Osteocyte (in vitro differentiated cells): ENCODE data around the gene GMDS. TPM values are rescaled to one million over a fixed set of nuclear protein-coding genes. Genes with fewer than 3 reads are reported as not detected.
A peak's percentile ranks its signal among the peaks of the same experiment; 100 is the strongest.

ENCODE experiments used
- DNase-seq: peaks from one replicate; pipeline ENCODE4 v3.0.0; 2021; ENCODE audit warnings: mixed read lengths; ENCODE audit not compliant: unreplicated experiment; ENCODE audit errors: extremely low spot score
- H3K27ac Mint-ChIP-seq: one replicate; pipeline ENCODE4 v1.8.0; 2021; ENCODE audit warnings: mild to moderate bottlenecking, mixed read lengths; ENCODE audit not compliant: unreplicated experiment
- H3K27me3 Mint-ChIP-seq: one replicate; pipeline ENCODE4 v1.8.0; 2021; ENCODE audit warnings: mixed read lengths; ENCODE audit not compliant: unreplicated experiment
- H3K36me3 Mint-ChIP-seq: one replicate; pipeline ENCODE4 v1.8.0; 2021; ENCODE audit warnings: mixed read lengths; ENCODE audit not compliant: unreplicated experiment
- H3K4me1 Mint-ChIP-seq: one replicate; pipeline ENCODE4 v1.8.0; 2021; ENCODE audit warnings: mixed read lengths; ENCODE audit not compliant: unreplicated experiment
- H3K4me3 Mint-ChIP-seq: one replicate; pipeline ENCODE4 v1.8.0; 2021; ENCODE audit warnings: mild to moderate bottlenecking, moderate library complexity, mixed read lengths; ENCODE audit not compliant: unreplicated experiment
- H3K9me3 Mint-ChIP-seq: one replicate; pipeline ENCODE4 v1.8.0; 2021; ENCODE audit warnings: mixed read lengths; ENCODE audit not compliant: unreplicated experiment
- total RNA-seq: library from RNA; stranded (reverse); gene quantifications from 2 replicates; pipeline ENCODE4 v1.2.1, GENCODE V29; 2021
- TF ChIP-seq, protein P1 (sequence below): fragments of 200-600 bp; sonication (generic); IDR thresholded peaks from 2 replicates; pipeline ENCODE4 v1.5.0; 2021; ENCODE audit warnings: antibody characterized with exemption, mild to moderate bottlenecking, moderate library complexity

The GMDS gene
- total RNA-seq, 1 donor from 2014 or later = 30.7 TPM

- Mint-ChIP-seq H3K9me3 (no peaks in the 10 kb centered on the region), H3K36me3 (no peaks in the 10 kb centered on the region), H3K27ac (no peak overlapping the region), H3K4me3 (no peak overlapping the region), H3K27me3 (no peaks in the 10 kb centered on the region), H3K4me1 (peaks cover 8% of the 10 kb centered on the region)
- DNase-seq = no peak
- TF ChIP-seq, protein P1, sequence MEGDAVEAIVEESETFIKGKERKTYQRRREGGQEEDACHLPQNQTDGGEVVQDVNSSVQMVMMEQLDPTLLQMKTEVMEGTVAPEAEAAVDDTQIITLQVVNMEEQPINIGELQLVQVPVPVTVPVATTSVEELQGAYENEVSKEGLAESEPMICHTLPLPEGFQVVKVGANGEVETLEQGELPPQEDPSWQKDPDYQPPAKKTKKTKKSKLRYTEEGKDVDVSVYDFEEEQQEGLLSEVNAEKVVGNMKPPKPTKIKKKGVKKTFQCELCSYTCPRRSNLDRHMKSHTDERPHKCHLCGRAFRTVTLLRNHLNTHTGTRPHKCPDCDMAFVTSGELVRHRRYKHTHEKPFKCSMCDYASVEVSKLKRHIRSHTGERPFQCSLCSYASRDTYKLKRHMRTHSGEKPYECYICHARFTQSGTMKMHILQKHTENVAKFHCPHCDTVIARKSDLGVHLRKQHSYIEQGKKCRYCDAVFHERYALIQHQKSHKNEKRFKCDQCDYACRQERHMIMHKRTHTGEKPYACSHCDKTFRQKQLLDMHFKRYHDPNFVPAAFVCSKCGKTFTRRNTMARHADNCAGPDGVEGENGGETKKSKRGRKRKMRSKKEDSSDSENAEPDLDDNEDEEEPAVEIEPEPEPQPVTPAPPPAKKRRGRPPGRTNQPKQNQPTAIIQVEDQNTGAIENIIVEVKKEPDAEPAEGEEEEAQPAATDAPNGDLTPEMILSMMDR = no peak
Observed at GRCh38 chr6:2197177-2197671, 48.2 kb downstream of the GMDS start.

- Mint-ChIP-seq H3K36me3 (no peaks in the 10 kb centered on the region), H3K4me1 (peaks cover 8% of the 10 kb centered on the region), H3K4me3 (no peak overlapping the region), H3K27ac (no peak overlapping the region), H3K27me3 (no peaks in the 10 kb centered on the region), H3K9me3 (no peaks in the 10 kb centered on the region)
- TF ChIP-seq, protein P1 = peak; percentile 87
- no peak for DNase-seq
Observed at GRCh38 chr6:2196079-2196679, 49.2 kb downstream of the GMDS start.

GRCh38 chr6:2194643-2195042, 50.8 kb downstream of the GMDS start:
- Mint-ChIP-seq H3K4me3 (no peak overlapping the region), H3K9me3 (no peaks in the 10 kb centered on the region), H3K27me3 (no peaks in the 10 kb centered on the region), H3K27ac (no peak overlapping the region), H3K4me1 (peaks cover 8% of the 10 kb centered on the region), H3K36me3 (no peaks in the 10 kb centered on the region)
- TF ChIP-seq, protein P1 = no peak
- DNase-seq = no peak

DNA sequence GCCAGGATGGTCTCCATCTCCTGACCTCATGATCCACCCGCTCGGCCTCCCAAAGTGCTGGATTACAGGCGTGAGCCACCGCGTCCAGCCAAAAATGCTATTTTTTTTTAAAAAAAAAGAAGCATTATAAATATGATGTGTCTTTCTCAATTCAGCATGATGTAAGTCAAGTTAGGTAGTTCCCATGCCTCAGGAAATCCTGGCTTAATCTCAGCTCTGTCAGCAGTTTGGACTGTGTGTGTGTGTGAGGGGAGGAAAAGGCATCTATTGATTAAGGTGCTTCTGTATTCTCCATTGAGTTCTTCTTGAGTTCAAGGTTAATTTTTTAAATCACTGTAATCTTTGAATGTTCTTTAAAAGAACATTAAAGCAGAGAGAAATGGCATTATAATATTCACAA, 51.5 kb downstream of the GMDS start:
- Mint-ChIP-seq H3K27ac (no peak overlapping the region), H3K36me3 (no peaks in the 10 kb centered on the region), H3K9me3 (no peaks in the 10 kb centered on the region), H3K27me3 (no peaks in the 10 kb centered on the region), H3K4me3 (no peak overlapping the region), H3K4me1 (peaks cover 12% of the 10 kb centered on the region)
- TF ChIP-seq, protein P1 = no peak
- DNase-seq = no peak

DNA sequence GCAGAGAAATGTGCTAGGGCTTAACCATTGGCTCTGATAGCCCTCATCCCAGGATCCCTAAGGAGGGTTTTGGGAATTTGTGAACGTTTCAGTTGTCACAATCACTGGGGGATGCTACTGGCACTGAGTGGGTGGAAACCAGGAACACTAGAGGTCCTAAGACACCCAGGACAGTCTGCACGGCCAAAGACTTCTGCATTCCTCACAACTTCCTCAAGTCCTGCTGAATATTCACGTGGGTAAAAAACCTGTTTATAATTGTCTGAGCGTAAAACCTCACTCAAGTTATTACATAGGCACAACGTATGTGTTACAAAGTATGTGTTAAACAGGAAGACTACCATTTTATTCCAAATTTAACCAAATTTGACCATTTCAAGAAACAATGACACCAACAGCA, 52.4 kb downstream of the GMDS start:
- H3K4me3 Mint-ChIP-seq = no peak overlapping the region
- TF ChIP-seq, protein P1 = no peak
- H3K4me1 Mint-ChIP-seq = peaks cover 14% of the 10 kb centered on the region
- no peak for DNase-seq
- no peaks in the 10 kb centered on the region for H3K27me3 Mint-ChIP-seq
- no peaks in the 10 kb centered on the region for H3K9me3 Mint-ChIP-seq
- H3K36me3 Mint-ChIP-seq = no peaks in the 10 kb centered on the region
- H3K27ac Mint-ChIP-seq = no peak overlapping the region
